NCI-H2196 treated with DMSO at 0.1 percent for 48 hours (cell line): ENCODE results near the gene CSF1R.
"Not testable (repeated sequence)": the region's sequence is repeated elsewhere in the genome, so short reads cannot be mapped to it uniquely, and the experiment has no call there.

Source experiments
- DNase-seq: peaks from one replicate; lab custom pipeline; 2025; ENCODE audit not compliant: unreplicated experiment; lab: John Stamatoyannopoulos, UW

The CSF1R gene

GRCh38 chr5:150104550-150104870 lies 18.2 kb upstream of the CSF1R start:
- no peak for DNase-seq

- no peak for DNase-seq
Observed at GRCh38 chr5:150103678-150104549, 17.6 kb upstream of the CSF1R start.

GRCh38 chr5:150101023-150101422 lies 14.7 kb upstream of the CSF1R start:
- no peak for DNase-seq

GRCh38 chr5:150097152-150097551 lies 10.8 kb upstream of the CSF1R start:
- DNase-seq, result no peak

GRCh38 chr5:150092159-150092787 lies 5.9 kb upstream of the CSF1R start:
- no peak for DNase-seq

- DNase-seq, result no peak
Observed at GRCh38 chr5:150085191-150085912, 1.0 kb downstream of the CSF1R start.

GRCh38 chr5:150084754-150085153 lies 1.6 kb downstream of the CSF1R start:
- not testable (repeated sequence) for DNase-seq

- no peak for DNase-seq
Observed at GRCh38 chr5:150082889-150083288, 3.5 kb downstream of the CSF1R start.

GRCh38 chr5:150082374-150082773 lies 4.0 kb downstream of the CSF1R start:
- no peak for DNase-seq

- DNase-seq, result no peak
Observed at GRCh38 chr5:150081541-150082283, 4.6 kb downstream of the CSF1R start.

GRCh38 chr5:150080696-150081435 lies 5.5 kb downstream of the CSF1R start:
- DNase-seq, result no peak

- no peak for DNase-seq
Observed at GRCh38 chr5:150079909-150080461, 6.4 kb downstream of the CSF1R start.

- no peak for DNase-seq
Observed at GRCh38 chr5:150078802-150079689, 7.3 kb downstream of the CSF1R start.

GRCh38 chr5:150077996-150078801 lies 8.2 kb downstream of the CSF1R start:
- DNase-seq, result no peak

- DNase-seq, result no peak
Observed at GRCh38 chr5:150077060-150077459, 9.3 kb downstream of the CSF1R start.

- DNase-seq, result no peak
Observed at GRCh38 chr5:150075806-150076205, 10.5 kb downstream of the CSF1R start.

- DNase-seq, result no peak
Observed at GRCh38 chr5:150075233-150075632, 11.1 kb downstream of the CSF1R start.

- no peak for DNase-seq
Observed at GRCh38 chr5:150073677-150074076, 12.7 kb downstream of the CSF1R start.
